CD14-positive monocyte (primary cell): ENCODE measurements around the gene INSR. TPM values are rescaled to one million over a fixed set of nuclear protein-coding genes. Genes with fewer than 3 reads are reported as not detected.

Source experiments
- DNase-seq, 3 donors: peaks; one replicate each; pipeline ENCODE4 v3.0.0-alpha.2; 2011 to 2022
- H2AFZ ChIP-seq: 2 replicates; pipeline ENCODE4 v1.6.0; 2012; ENCODE audit warnings: mild to moderate bottlenecking, low read depth, low read length, inconsistent platforms; ENCODE audit not compliant: insufficient read depth, poor library complexity, severe bottlenecking
- H3K27ac ChIP-seq, 2 donors: 1 replicate in 1 of 2; 2 replicates in 1 of 2; pipeline ENCODE4 v1.5.1; 2012 to 2013; ENCODE audit warnings: low read length in 2 of 2, control low read depth in 1 of 2, inconsistent platforms in 1 of 2, low read depth in 1 of 2, mild to moderate bottlenecking in 1 of 2
- H3K27me3 ChIP-seq, 2 donors: one replicate each; pipeline versions ENCODE4 v1.6.0 to v1.6.1; 2011 to 2013; ENCODE audit warnings: low read length in 2 of 2; ENCODE audit not compliant: control insufficient read depth in 2 of 2, insufficient read depth in 2 of 2
- H3K36me3 ChIP-seq, 2 donors: replicated peaks in 1 of 2; 1 replicate in 1 of 2; 2 replicates in 1 of 2; pipeline versions ENCODE4 v1.5.1 to v1.6.1; 2012 to 2013; ENCODE audit warnings: low read length in 2 of 2, control low read depth in 1 of 2, inconsistent platforms in 1 of 2, mild to moderate bottlenecking in 1 of 2; ENCODE audit not compliant: insufficient read depth in 2 of 2, control insufficient read depth in 1 of 2
- H3K4me1 ChIP-seq, 2 donors: 1 replicate in 1 of 2; 2 replicates in 1 of 2; pipeline versions ENCODE4 v1.5.1 to v1.6.1; 2012 to 2013; ENCODE audit warnings: low read length in 2 of 2, control low read depth in 1 of 2, inconsistent platforms in 1 of 2, mild to moderate bottlenecking in 1 of 2, moderate library complexity in 1 of 2; ENCODE audit not compliant: insufficient read depth in 2 of 2, control insufficient read depth in 1 of 2
- H3K4me2 ChIP-seq: replicated peaks from 2 replicates; pipeline ENCODE3; 2012; ENCODE audit warnings: low read length, moderate library complexity, mild to moderate bottlenecking; ENCODE audit not compliant: poor library complexity, severe bottlenecking; ENCODE audit errors: extremely low read depth
- H3K4me3 ChIP-seq, 3 experiments: fragments of 200-600 bp in 1 of 3; sonication (generic) in 1 of 3; replicated peaks in 1 of 3; 1 replicate in 2 of 3; 2 replicates in 1 of 3; pipeline ENCODE4 v1.5.1; 2011 to 2013; ENCODE audit warnings: low read length in 3 of 3, mild to moderate bottlenecking in 3 of 3, control low read depth in 2 of 3, low read depth in 2 of 3, inconsistent platforms in 1 of 3, moderate library complexity in 1 of 3
- H3K79me2 ChIP-seq: 2 replicates; pipeline ENCODE4 v1.6.0; 2012; ENCODE audit warnings: mild to moderate bottlenecking, control low read depth, inconsistent platforms, low read length, moderate library complexity; ENCODE audit not compliant: insufficient read depth
- H3K9ac ChIP-seq: 2 replicates; pipeline ENCODE4 v1.6.0; 2017; ENCODE audit warnings: low read length, mild to moderate bottlenecking; ENCODE audit not compliant: insufficient read depth, poor library complexity, severe bottlenecking
- H3K9me3 ChIP-seq, 2 donors: replicated peaks in 1 of 2; 1 replicate in 1 of 2; 2 replicates in 1 of 2; pipeline versions ENCODE4 v1.5.1 to v1.6.1; 2012 to 2013; ENCODE audit warnings: low read length in 2 of 2, control low read depth in 1 of 2; ENCODE audit not compliant: control insufficient read depth in 1 of 2, insufficient read depth in 1 of 2
- H4K20me1 ChIP-seq: 2 replicates; pipeline ENCODE4 v1.6.0; 2012; ENCODE audit warnings: mild to moderate bottlenecking, low read length, control low read depth, moderate library complexity; ENCODE audit not compliant: insufficient read depth
- H3K27ac Mint-ChIP-seq, 7 donors: one replicate each; pipeline ENCODE4 v1.8.0; 2020; ENCODE audit warnings: mild to moderate bottlenecking in 7 of 7, mixed read lengths in 7 of 7, moderate library complexity in 6 of 7, inconsistent platforms in 2 of 7
- H3K27me3 Mint-ChIP-seq, 3 donors: one replicate each; pipeline ENCODE4 v1.8.0; 2021 to 2022; ENCODE audit warnings: low read depth in 3 of 3, mild to moderate bottlenecking in 3 of 3, mixed read lengths in 3 of 3, moderate library complexity in 3 of 3, inconsistent platforms in 1 of 3
- H3K36me3 Mint-ChIP-seq, 2 donors: one replicate each; pipeline ENCODE4 v1.8.0; 2020; ENCODE audit warnings: mixed read lengths in 2 of 2, inconsistent platforms in 1 of 2, mild to moderate bottlenecking in 1 of 2
- H3K4me1 Mint-ChIP-seq: one replicate; pipeline ENCODE4 v1.8.0; 2020; ENCODE audit warnings: mild to moderate bottlenecking, mixed read lengths
- H3K4me3 Mint-ChIP-seq, 2 donors: one replicate each; pipeline ENCODE4 v1.8.0; 2020; ENCODE audit warnings: mild to moderate bottlenecking in 2 of 2, mixed read lengths in 2 of 2, moderate library complexity in 1 of 2
- H3K9me3 Mint-ChIP-seq, 7 donors: one replicate each; pipeline ENCODE4 v1.8.0; 2020 to 2022; ENCODE audit warnings: mixed read lengths in 7 of 7, mild to moderate bottlenecking in 6 of 7, moderate library complexity in 6 of 7, inconsistent platforms in 2 of 7
- CTCF ChIP-seq: fragments of 200-600 bp; IDR thresholded peaks from one replicate; pipeline ENCODE4 v1.8.0; 2022; ENCODE audit warnings: antibody characterized with exemption, mild to moderate bottlenecking
- WGBS: methylation state at CpG from one replicate; pipeline ENCODE4 v1.1.5; 2013; ENCODE audit warnings: missing lambda C conversion rate; ENCODE audit not compliant: insufficient coverage; 5-methylcytosine and 5-hydroxymethylcytosine counted together
- intact Hi-C, 2 donors: fragments of 100-400 bp; cut with micrococcal nuclease; formaldehyde crosslinking; loops; one replicate each; pipeline versions ENCODE4 v1.15.0 to v1.15.1; 2023
- polyA plus RNA-seq, 3 donors: library from polyadenylated mRNA; depleted of rRNA in 1 of 3; unstranded in 2 of 3; stranded (reverse) in 1 of 3; fragments of 300-500 nt in 2 of 3; fragments of >200 nt in 1 of 3; fragmentation: Illumina TruSeq in 2 of 3; gene quantifications; 1 replicate in 2 of 3; 2 replicates in 1 of 3; pipeline ENCODE4 v1.2.3, GENCODE V29; 2012 to 2021

Gene INSR
- polyA plus RNA-seq, 3 donors, result 2.9 to 12.4 (median 3.4) TPM

GRCh38 chr19:7288131-7288530 lies 6.1 kb downstream of the INSR start:
- no peak for TF ChIP-seq CTCF
- Mint-ChIP-seq H3K27me3 (no peaks in the 10 kb centered on the region), H3K36me3 (peaks cover 3 to 7% of the 10 kb centered on the region in 2 donors), H3K4me1 (peaks cover 31% of the 10 kb centered on the region), H3K9me3 (no peaks in the 10 kb centered on the region), H3K27ac (no peak overlapping the region), H3K4me3 (no peak overlapping the region)
- intact Hi-C loops, result no loop called here
- WGBS, result no CpG with 5 or more reads among the region's 1 CpG
- no peaks in the 10 kb centered on the region for H3K9me3 ChIP-seq
- no peak overlapping the region for H2AFZ ChIP-seq
- H3K4me1 ChIP-seq, result peaks cover 8% of the 10 kb centered on the region in 2 donors
- H3K4me3 ChIP-seq, result no peak overlapping the region
- no peaks in the 10 kb centered on the region for H3K27me3 ChIP-seq
- H3K79me2 ChIP-seq, result peaks cover 93% of the 10 kb centered on the region
- peaks cover 59% of the 10 kb centered on the region for H4K20me1 ChIP-seq
- no peak overlapping the region for H3K27ac ChIP-seq
- no peak overlapping the region for H3K9ac ChIP-seq
- no peaks in the 10 kb centered on the region for H3K36me3 ChIP-seq
- no peak overlapping the region for H3K4me2 ChIP-seq
- DNase-seq, result no peak

GRCh38 chr19:7287722-7288121 lies 6.5 kb downstream of the INSR start:
- intact Hi-C loops, result no loop called here
- 97% methylated on average over 9 of the region's 10 CpGs for WGBS
- Histone ChIP-seq H3K4me3 (no peak overlapping the region), H3K79me2 (peaks cover 92% of the 10 kb centered on the region), H2AFZ (no peak overlapping the region), H4K20me1 (peaks cover 55% of the 10 kb centered on the region), H3K27ac (no peak overlapping the region), H3K36me3 (no peaks in the 10 kb centered on the region), H3K9ac (no peak overlapping the region), H3K4me1 (peaks cover 4% of the 10 kb centered on the region in 2 donors), H3K4me2 (no peak overlapping the region), H3K27me3 (no peaks in the 10 kb centered on the region), H3K9me3 (no peaks in the 10 kb centered on the region)
- Mint-ChIP-seq H3K4me3 (no peak overlapping the region), H3K36me3 (peaks cover 3 to 7% of the 10 kb centered on the region in 2 donors), H3K4me1 (peaks cover 26% of the 10 kb centered on the region), H3K9me3 (no peaks in the 10 kb centered on the region), H3K27me3 (no peaks in the 10 kb centered on the region), H3K27ac (no peak overlapping the region)
- no peak for DNase-seq
- TF ChIP-seq CTCF, result no peak
